Measurements from ENCODE around the gene PEAR1. TPM values are rescaled to one million over a fixed set of nuclear protein-coding genes. Genes with fewer than 3 reads are reported as not detected.

Gene PEAR1
- polyA plus RNA-seq, 2 of the 4 experiments (the other 2 are of a cell fraction) = 1.7 to 5.0 TPM

- Histone ChIP-seq H3K4me1 (no peaks in the 10 kb centered on the region), H3K4me2 (no peak overlapping the region), H3K9me3 (no peaks in the 10 kb centered on the region), H3K4me3 (no peak overlapping the region), H3K27ac (no peak overlapping the region)
- POLR2A ChIA-PET = no interaction called here
- FAIRE-seq (no peak), DNase-seq (ENCODE audit: low read depth in 1 of 2, low spot score in 1 of 2) (no peak), ATAC-seq (no peak)
- CTCF ChIA-PET = interaction anchor here (0.6 to 2.3 kb wide), 11 partner anchors 9 to 153 kb away, joined by 3 to 10 read pairs (median 3); no protein-coding TSS in a partner anchor
- TF ChIP-seq BHLHE40 (IDR thresholded peaks at IDR 0.05; ENCODE audit: low read depth, low read length) (no peak), CBX8 (IDR thresholded peaks at IDR 0.05) (no peak), SREBF2 (IDR thresholded peaks at IDR 0.05) (no peak), HOXB13 (CRISPR knock-in tag; IDR thresholded peaks at IDR 0.05; ENCODE audit: low read depth) (no peak), POLR2AphosphoS2 (conservative IDR thresholded peaks at IDR 0.05; ENCODE audit: low read length) (no peak)
- WGBS (ENCODE audit: missing lambda C conversion rate) = 98% methylated on average over 5 of the region's 5 CpGs
Observed at GRCh38 chr1:156949127-156949526, 55.6 kb downstream of the PEAR1 start.

GRCh38 chr1:156951371-156951770 is 57.9 kb downstream of the PEAR1 start:
- H3K27ac ChIP-seq = no peak overlapping the region
- H3K4me3 ChIP-seq = no peak overlapping the region
- H3K4me1 ChIP-seq = no peaks in the 10 kb centered on the region
- H3K4me2 ChIP-seq = no peak overlapping the region
- CTCF ChIA-PET = interaction anchor here (1.3 to 2.3 kb wide), 2 partner anchors 8 to 59 kb away, joined by 3 to 10 read pairs; no protein-coding TSS in a partner anchor
- no peaks in the 10 kb centered on the region for H3K9me3 ChIP-seq
- DNase-seq (ENCODE audit: low read depth in 1 of 2, low spot score in 1 of 2) (no peak), FAIRE-seq (no peak), ATAC-seq (no peak)
- TF ChIP-seq EP300 (IDR thresholded peaks at IDR 0.05) (no peak), RARB (CRISPR knock-in tag; IDR thresholded peaks at IDR 0.05) (no peak), NFE2L2 (conservative IDR thresholded peaks at IDR 0.05; ENCODE audit: low read length) (no peak), ZFP36 (IDR thresholded peaks at IDR 0.05; ENCODE audit: borderline replicate concordance, partially characterized antibody) (no peak), ATOH8 (CRISPR knock-in tag; IDR thresholded peaks at IDR 0.05; ENCODE audit: low read depth) (no peak), CHD4 (IDR thresholded peaks at IDR 0.05; ENCODE audit: borderline replicate concordance) (no peak), EHMT2 (IDR thresholded peaks at IDR 0.05; ENCODE audit: low read depth) (no peak), ZC3H11A (IDR thresholded peaks at IDR 0.05) (no peak)
- WGBS (ENCODE audit: missing lambda C conversion rate) = 94% methylated on average over 5 of the region's 5 CpGs
- POLR2A ChIA-PET = no interaction called here

- Histone ChIP-seq H3K4me2 (no peak overlapping the region), H3K4me3 (no peak overlapping the region), H3K27ac (no peak overlapping the region), H3K4me1 (no peaks in the 10 kb centered on the region), H3K9me3 (no peaks in the 10 kb centered on the region)
- ChIA-PET CTCF (interaction anchor here (1.6 kb wide), 1 partner anchor 16 kb away, joined by 4 read pairs; no protein-coding TSS in a partner anchor), POLR2A (no interaction called here)
- WGBS (ENCODE audit: missing lambda C conversion rate) = 91% methylated on average over 2 of the region's 2 CpGs
- ATAC-seq (no peak), DNase-seq (ENCODE audit: low read depth in 1 of 2, low spot score in 1 of 2) (no peak), FAIRE-seq (no peak)
- TF ChIP-seq REST (IDR thresholded peaks at IDR 0.05) (no peak), BHLHE40 (IDR thresholded peaks at IDR 0.05; ENCODE audit: low read depth, low read length) (no peak), JUNB (IDR thresholded peaks at IDR 0.05) (no peak), NPAS2 (CRISPR knock-in tag; IDR thresholded peaks at IDR 0.05; ENCODE audit: borderline replicate concordance) (no peak), RAD21 (conservative IDR thresholded peaks at IDR 0.05 in 1 of 2, IDR thresholded peaks at IDR 0.05 in 1 of 2) (no peak), HDAC2 (IDR thresholded peaks at IDR 0.05) (no peak), BCL3 (IDR thresholded peaks at IDR 0.05) (no peak), CHD4 (IDR thresholded peaks at IDR 0.05; ENCODE audit: borderline replicate concordance) (no peak), POLR2AphosphoS2 (conservative IDR thresholded peaks at IDR 0.05; ENCODE audit: low read length) (no peak)
Observed at GRCh38 chr1:156953571-156953970, 60.1 kb downstream of the PEAR1 start.

All from A549 (cell line).